Measurements from ENCODE around the gene DAAM2.

Gene DAAM2

GRCh38 chr6:39804466-39805065, 12.4 kb downstream of the DAAM2 start:
- no peak for TF ChIP-seq EP300 (IDR thresholded peaks at IDR 0.05; ENCODE audit: borderline replicate concordance)
- no peak for TF ChIP-seq MAX (IDR thresholded peaks at IDR 0.05)
- no peak for TF ChIP-seq EGR1 (IDR thresholded peaks at IDR 0.05)
- TF ChIP-seq ZBTB7A (IDR thresholded peaks at IDR 0.05; ENCODE audit: low read depth): no peak
- TF ChIP-seq TCF12 (IDR thresholded peaks at IDR 0.05; ENCODE audit: low read depth): no peak
- no peak for TF ChIP-seq USF1 (IDR thresholded peaks at IDR 0.05)
- no peak for TF ChIP-seq RAD21 (IDR thresholded peaks at IDR 0.05; ENCODE audit: low read depth)
- TF ChIP-seq REST (IDR thresholded peaks at IDR 0.05; ENCODE audit: low read depth): no peak
- TF ChIP-seq TAF1 (IDR thresholded peaks at IDR 0.05; ENCODE audit: low read depth): no peak
- TF ChIP-seq CEBPB (IDR thresholded peaks at IDR 0.05): no peak
- TF ChIP-seq NFIC (IDR thresholded peaks at IDR 0.05): no peak
- TF ChIP-seq TEAD4 (IDR thresholded peaks at IDR 0.05): no peak

GRCh38 chr6:39806278-39806677, 14.1 kb downstream of the DAAM2 start:
- TF ChIP-seq MAX (IDR thresholded peaks at IDR 0.05) (no peak), ZBTB7A (IDR thresholded peaks at IDR 0.05; ENCODE audit: low read depth) (no peak), RAD21 (IDR thresholded peaks at IDR 0.05; ENCODE audit: low read depth) (no peak), EGR1 (IDR thresholded peaks at IDR 0.05) (no peak), USF1 (IDR thresholded peaks at IDR 0.05) (no peak), REST (IDR thresholded peaks at IDR 0.05; ENCODE audit: low read depth) (no peak), CREB1 (IDR thresholded peaks at IDR 0.05; ENCODE audit: low read depth) (no peak), YY1 (IDR thresholded peaks at IDR 0.05; ENCODE audit: low read depth) (no peak), CEBPB (IDR thresholded peaks at IDR 0.05) (no peak), EP300 (IDR thresholded peaks at IDR 0.05; ENCODE audit: borderline replicate concordance) (no peak), TEAD4 (IDR thresholded peaks at IDR 0.05) (no peak), TCF12 (IDR thresholded peaks at IDR 0.05; ENCODE audit: low read depth) (no peak), TAF1 (IDR thresholded peaks at IDR 0.05; ENCODE audit: low read depth) (no peak), NFIC (IDR thresholded peaks at IDR 0.05) (no peak), FOXM1 (IDR thresholded peaks at IDR 0.05; ENCODE audit: borderline replicate concordance, low read depth) (no peak)

GRCh38 chr6:39808346-39808745, 16.2 kb downstream of the DAAM2 start:
- TF ChIP-seq FOXM1 (IDR thresholded peaks at IDR 0.05; ENCODE audit: borderline replicate concordance, low read depth) (no peak), TAF1 (IDR thresholded peaks at IDR 0.05; ENCODE audit: low read depth) (no peak), ZBTB7A (IDR thresholded peaks at IDR 0.05; ENCODE audit: low read depth) (no peak), NFIC (IDR thresholded peaks at IDR 0.05) (no peak), EP300 (IDR thresholded peaks at IDR 0.05; ENCODE audit: borderline replicate concordance) (no peak), USF1 (IDR thresholded peaks at IDR 0.05) (no peak), MAX (IDR thresholded peaks at IDR 0.05) (no peak), RAD21 (IDR thresholded peaks at IDR 0.05; ENCODE audit: low read depth) (no peak), CEBPB (IDR thresholded peaks at IDR 0.05) (no peak), CREB1 (IDR thresholded peaks at IDR 0.05; ENCODE audit: low read depth) (no peak), TCF12 (IDR thresholded peaks at IDR 0.05; ENCODE audit: low read depth) (no peak), EGR1 (IDR thresholded peaks at IDR 0.05) (no peak), YY1 (IDR thresholded peaks at IDR 0.05; ENCODE audit: low read depth) (no peak), TEAD4 (IDR thresholded peaks at IDR 0.05) (no peak), REST (IDR thresholded peaks at IDR 0.05; ENCODE audit: low read depth) (no peak)
